ENCODE results near the gene NALCN. TPM values are rescaled to one million over a fixed set of nuclear protein-coding genes. Genes with fewer than 3 reads are reported as not detected.

Gene NALCN
- total and polyA plus RNA-seq, 2 donors (not counting 1 experiment from before 2014, with no cell fraction given) = 1.5 to 2.7 TPM

GRCh38 chr13:101202590-101202989, 213.7 kb downstream of the NALCN start:
- Histone ChIP-seq H3K4me3 (replicated peaks in 1 of 4; ENCODE audit: control extremely low read depth in 1 of 4, insufficient read depth in 1 of 4, low read depth in 3 of 4, low read length in 4 of 4) (no peak overlapping the region), H3K79me2 (ENCODE audit: control insufficient read depth, insufficient read depth, low read length) (no peaks in the 10 kb centered on the region), H3K27me3 (ENCODE audit: control insufficient read depth, insufficient read depth, low read length) (no peaks in the 10 kb centered on the region), H3K9me3 (ENCODE audit: control insufficient read depth, insufficient read depth, low read depth, low read length) (no peaks in the 10 kb centered on the region), H2AFZ (ENCODE audit: low read length) (no peak overlapping the region), H4K20me1 (ENCODE audit: control insufficient read depth, extremely low read depth, insufficient read depth, low read length) (no peaks in the 10 kb centered on the region), H3K27ac (ENCODE audit: insufficient read depth, low read length) (no peak overlapping the region), H3K9ac (ENCODE audit: insufficient read depth, low read length) (no peak overlapping the region), H3K4me2 (ENCODE audit: extremely low read depth, insufficient read depth, low read length) (no peak overlapping the region), H3K4me1 (ENCODE audit: control insufficient read depth, extremely low read depth, insufficient read depth, low read length) (no peaks in the 10 kb centered on the region), H3K36me3 (ENCODE audit: control insufficient read depth, insufficient read depth, low read length) (no peaks in the 10 kb centered on the region)
- DNase-seq (ENCODE audit: low read depth in 2 of 2) = no peak
- no peak for TF ChIP-seq EZH2 (IDR thresholded peaks at IDR 0.05; ENCODE audit: low read length, missing control alignments)
- TF ChIP-seq CTCF (conservative IDR thresholded peaks at IDR 0.05 in 1 of 2, IDR thresholded peaks at IDR 0.05 in 1 of 2; ENCODE audit: low read depth in 1 of 2, low read length in 2 of 2) = no peak

- Histone ChIP-seq H3K79me2 (ENCODE audit: control insufficient read depth, insufficient read depth, low read length) (no peaks in the 10 kb centered on the region), H3K9me3 (ENCODE audit: control insufficient read depth, insufficient read depth, low read depth, low read length) (no peaks in the 10 kb centered on the region), H3K4me2 (ENCODE audit: extremely low read depth, insufficient read depth, low read length) (no peak overlapping the region), H3K27me3 (ENCODE audit: control insufficient read depth, insufficient read depth, low read length) (no peaks in the 10 kb centered on the region), H3K36me3 (ENCODE audit: control insufficient read depth, insufficient read depth, low read length) (no peaks in the 10 kb centered on the region), H3K4me3 (replicated peaks in 1 of 4; ENCODE audit: control extremely low read depth in 1 of 4, insufficient read depth in 1 of 4, low read depth in 3 of 4, low read length in 4 of 4) (no peak overlapping the region), H2AFZ (ENCODE audit: low read length) (no peak overlapping the region), H3K4me1 (ENCODE audit: control insufficient read depth, extremely low read depth, insufficient read depth, low read length) (no peaks in the 10 kb centered on the region), H3K27ac (ENCODE audit: insufficient read depth, low read length) (no peak overlapping the region), H3K9ac (ENCODE audit: insufficient read depth, low read length) (no peak overlapping the region), H4K20me1 (ENCODE audit: control insufficient read depth, extremely low read depth, insufficient read depth, low read length) (no peaks in the 10 kb centered on the region)
- DNase-seq (ENCODE audit: low read depth in 2 of 2) = no peak
- TF ChIP-seq CTCF (conservative IDR thresholded peaks at IDR 0.05 in 1 of 2, IDR thresholded peaks at IDR 0.05 in 1 of 2; ENCODE audit: low read depth in 1 of 2, low read length in 2 of 2) (no peak), EZH2 (IDR thresholded peaks at IDR 0.05; ENCODE audit: low read length, missing control alignments) (no peak)
Measured at GRCh38 chr13:101190976-101191375, 225.3 kb downstream of the NALCN start.

DNA sequence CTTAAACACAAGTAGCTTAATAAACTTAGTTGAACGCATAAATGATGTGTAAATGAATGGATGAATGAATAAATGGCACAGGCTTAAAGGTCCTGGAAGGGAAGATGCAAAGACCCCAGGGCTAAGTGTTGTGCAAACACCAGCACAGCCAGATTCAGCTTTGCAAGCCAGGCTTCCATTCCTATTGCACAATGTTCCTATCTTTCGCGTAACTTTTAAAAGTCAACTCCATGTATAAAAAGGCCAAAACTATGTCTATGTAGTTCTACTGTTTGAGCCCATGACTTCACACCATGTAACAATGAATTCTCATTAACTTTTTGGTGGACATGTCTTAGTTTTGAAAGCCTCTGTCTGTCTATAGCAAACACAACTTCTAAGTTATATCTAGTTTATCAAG, 226.0 kb downstream of the NALCN start:
- no peaks in the 10 kb centered on the region for H3K79me2 ChIP-seq (ENCODE audit: control insufficient read depth, insufficient read depth, low read length)
- no peak overlapping the region for H2AFZ ChIP-seq (ENCODE audit: low read length)
- no peak overlapping the region for H3K4me2 ChIP-seq (ENCODE audit: extremely low read depth, insufficient read depth, low read length)
- no peaks in the 10 kb centered on the region for H3K4me1 ChIP-seq (ENCODE audit: control insufficient read depth, extremely low read depth, insufficient read depth, low read length)
- no peak overlapping the region for H3K9ac ChIP-seq (ENCODE audit: insufficient read depth, low read length)
- peak in 1 of 2 donors; percentile 47 for DNase-seq (ENCODE audit: low read depth in 2 of 2)
- no peak for TF ChIP-seq CTCF (conservative IDR thresholded peaks at IDR 0.05 in 1 of 2, IDR thresholded peaks at IDR 0.05 in 1 of 2; ENCODE audit: low read depth in 1 of 2, low read length in 2 of 2)
- TF ChIP-seq EZH2 (IDR thresholded peaks at IDR 0.05; ENCODE audit: low read length, missing control alignments) = no peak
- no peaks in the 10 kb centered on the region for H3K9me3 ChIP-seq (ENCODE audit: control insufficient read depth, insufficient read depth, low read depth, low read length)
- H3K36me3 ChIP-seq (ENCODE audit: control insufficient read depth, insufficient read depth, low read length) = no peaks in the 10 kb centered on the region
- H3K4me3 ChIP-seq (replicated peaks in 1 of 4; ENCODE audit: control extremely low read depth in 1 of 4, insufficient read depth in 1 of 4, low read depth in 3 of 4, low read length in 4 of 4) = no peak overlapping the region
- H3K27me3 ChIP-seq (ENCODE audit: control insufficient read depth, insufficient read depth, low read length) = no peaks in the 10 kb centered on the region
- no peaks in the 10 kb centered on the region for H4K20me1 ChIP-seq (ENCODE audit: control insufficient read depth, extremely low read depth, insufficient read depth, low read length)
- no peak overlapping the region for H3K27ac ChIP-seq (ENCODE audit: insufficient read depth, low read length)

Measured in fibroblast of lung (primary cell).